NB4 (cell line): ENCODE data around the gene NOL8.

ENCODE experiments used
- MYC ChIP-seq: IDR thresholded peaks from 2 replicates; pipeline ENCODE4 v1.6.1; 2011; ENCODE audit warnings: low read depth, low read length
- POLR2A ChIP-seq: IDR thresholded peaks from 2 replicates; pipeline ENCODE4 v1.6.1; 2011; ENCODE audit warnings: mild to moderate bottlenecking; ENCODE audit not compliant: insufficient read length; ENCODE audit errors: extremely low read depth
- TF ChIP-seq, protein P1 (sequence below): IDR thresholded peaks from one replicate; pipeline ENCODE4 v1.5.1; 2012; ENCODE audit warnings: low read depth, low read length

DNA sequence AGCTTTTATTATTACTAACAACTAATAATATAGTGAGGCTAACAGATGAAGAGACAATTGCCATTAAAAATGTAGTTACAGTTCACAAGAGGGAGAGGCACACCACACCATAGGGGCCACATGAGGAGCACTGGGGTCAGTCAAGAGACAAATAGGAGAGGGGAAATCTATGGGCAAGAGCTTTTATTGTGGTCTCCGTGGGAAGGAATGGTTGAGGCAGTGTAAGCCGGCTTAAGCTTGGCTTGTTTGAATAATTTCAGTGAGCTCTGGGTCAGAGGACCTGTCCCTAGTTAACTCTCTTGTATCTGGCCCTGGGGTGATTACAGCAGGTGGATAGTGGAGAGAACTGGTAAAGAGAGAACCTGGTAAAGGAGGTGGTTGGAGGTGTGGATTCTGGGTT lies 43.9 kb upstream of the NOL8 start:
- TF ChIP-seq, protein P1, sequence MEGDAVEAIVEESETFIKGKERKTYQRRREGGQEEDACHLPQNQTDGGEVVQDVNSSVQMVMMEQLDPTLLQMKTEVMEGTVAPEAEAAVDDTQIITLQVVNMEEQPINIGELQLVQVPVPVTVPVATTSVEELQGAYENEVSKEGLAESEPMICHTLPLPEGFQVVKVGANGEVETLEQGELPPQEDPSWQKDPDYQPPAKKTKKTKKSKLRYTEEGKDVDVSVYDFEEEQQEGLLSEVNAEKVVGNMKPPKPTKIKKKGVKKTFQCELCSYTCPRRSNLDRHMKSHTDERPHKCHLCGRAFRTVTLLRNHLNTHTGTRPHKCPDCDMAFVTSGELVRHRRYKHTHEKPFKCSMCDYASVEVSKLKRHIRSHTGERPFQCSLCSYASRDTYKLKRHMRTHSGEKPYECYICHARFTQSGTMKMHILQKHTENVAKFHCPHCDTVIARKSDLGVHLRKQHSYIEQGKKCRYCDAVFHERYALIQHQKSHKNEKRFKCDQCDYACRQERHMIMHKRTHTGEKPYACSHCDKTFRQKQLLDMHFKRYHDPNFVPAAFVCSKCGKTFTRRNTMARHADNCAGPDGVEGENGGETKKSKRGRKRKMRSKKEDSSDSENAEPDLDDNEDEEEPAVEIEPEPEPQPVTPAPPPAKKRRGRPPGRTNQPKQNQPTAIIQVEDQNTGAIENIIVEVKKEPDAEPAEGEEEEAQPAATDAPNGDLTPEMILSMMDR: no peak
- TF ChIP-seq POLR2A: no peak
- no peak for TF ChIP-seq MYC
